GM19043 (cell line): ENCODE data around the gene HSFX2.
"Not testable (repeated sequence)": the region's sequence is repeated elsewhere in the genome, so short reads cannot be mapped to it uniquely, and the experiment has no call there.

ENCODE experiments used
- ATAC-seq: cut with Tn5 transposase; IDR thresholded peaks from one replicate; pipeline ENCODE4 v1.9.1; 2021; ENCODE audit warnings: low read depth; ENCODE audit not compliant: unreplicated experiment

HSFX2 gene

GRCh38 chrX:149595943-149596342 lies 829 bp upstream of the HSFX2 start:
- not testable (repeated sequence) for ATAC-seq

GRCh38 chrX:149590993-149591392 lies 4.1 kb downstream of the HSFX2 start:
- not testable (repeated sequence) for ATAC-seq

- ATAC-seq: not testable (repeated sequence)
Measured at GRCh38 chrX:149587359-149587758, 7.8 kb downstream of the HSFX2 start, which contains the start of gene MAGEA9B. TSS of gene MAGEA9B (minus strand) at chrX:149587459. CDS start at chrX:149583179, 4,280 bp downstream.

- not testable (repeated sequence) for ATAC-seq
Measured at GRCh38 chrX:149585631-149586030, 9.5 kb downstream of the HSFX2 start.

- peak; percentile 97 for ATAC-seq
Measured at GRCh38 chrX:149573456-149573855, 21.7 kb downstream of the HSFX2 start.

- ATAC-seq: no peak
Measured at GRCh38 chrX:149572743-149573142, 22.4 kb downstream of the HSFX2 start.

GRCh38 chrX:149571770-149572169 lies 23.3 kb downstream of the HSFX2 start:
- no peak for ATAC-seq

GRCh38 chrX:149570668-149571067 lies 24.4 kb downstream of the HSFX2 start:
- no peak for ATAC-seq

GRCh38 chrX:149569770-149570169 lies 25.3 kb downstream of the HSFX2 start:
- ATAC-seq: no peak

- no peak for ATAC-seq
Measured at GRCh38 chrX:149568701-149569296, 26.3 kb downstream of the HSFX2 start.

- no peak for ATAC-seq
Measured at GRCh38 chrX:149567621-149568417, 27.3 kb downstream of the HSFX2 start.

- no peak for ATAC-seq
Measured at GRCh38 chrX:149563359-149563758, 31.8 kb downstream of the HSFX2 start.

GRCh38 chrX:149555251-149555650 lies 39.9 kb downstream of the HSFX2 start:
- ATAC-seq: not testable (repeated sequence)

GRCh38 chrX:149551939-149552248 lies 43.2 kb downstream of the HSFX2 start:
- ATAC-seq: not testable (repeated sequence)

- not testable (repeated sequence) for ATAC-seq
Measured at GRCh38 chrX:149551245-149551938, 43.7 kb downstream of the HSFX2 start.

- not testable (repeated sequence) for ATAC-seq
Measured at GRCh38 chrX:149550454-149550853, 44.7 kb downstream of the HSFX2 start.

- ATAC-seq: not testable (repeated sequence)
Measured at GRCh38 chrX:149549701-149550100, 45.4 kb downstream of the HSFX2 start, which contains the start of gene HSFX3. TSS of gene HSFX3 (minus strand) at chrX:149549924. CDS start at chrX:149549852, 72 bp downstream.

- ATAC-seq: not testable (repeated sequence)
Measured at GRCh38 chrX:149547782-149548181, 47.3 kb downstream of the HSFX2 start.

- not testable (repeated sequence) for ATAC-seq
Measured at GRCh38 chrX:149546962-149547361, 48.2 kb downstream of the HSFX2 start.

GRCh38 chrX:149545545-149546543 lies 49.3 kb downstream of the HSFX2 start:
- ATAC-seq: peak; percentile 67
